Activated naive CD8-positive, alpha-beta T cell treated with anti-CD3 and anti-CD28 coated beads, Interleukin-2, amount 50 U/mL, for 24 hours (primary cell): ENCODE data around the gene STT3A.
A peak's percentile ranks its signal among the peaks of the same experiment; 100 is the strongest.

Source experiments
- ATAC-seq: fragments of 150-1000 bp; cut with Tn5 transposase; one replicate; pipeline ENCODE4 v1.10.0; 2021
- DNase-seq: peaks from one replicate; pipeline ENCODE4 v3.0.0; 2021
- H3K27ac Mint-ChIP-seq: one replicate; pipeline ENCODE4 v1.8.0; 2021; ENCODE audit warnings: mild to moderate bottlenecking, mixed read lengths
- H3K27me3 Mint-ChIP-seq: one replicate; pipeline ENCODE4 v1.8.0; 2021; ENCODE audit warnings: mixed read lengths
- H3K36me3 Mint-ChIP-seq: one replicate; pipeline ENCODE4 v1.8.0; 2021; ENCODE audit warnings: low read depth, mixed read lengths
- H3K4me1 Mint-ChIP-seq: one replicate; pipeline ENCODE4 v1.8.0; 2021; ENCODE audit warnings: mixed read lengths
- H3K4me3 Mint-ChIP-seq: one replicate; pipeline ENCODE4 v1.8.0; 2021; ENCODE audit warnings: mild to moderate bottlenecking, moderate library complexity, mixed read lengths
- H3K9me3 Mint-ChIP-seq: one replicate; pipeline ENCODE4 v1.8.0; 2021; ENCODE audit warnings: mixed read lengths

STT3A gene

DNA sequence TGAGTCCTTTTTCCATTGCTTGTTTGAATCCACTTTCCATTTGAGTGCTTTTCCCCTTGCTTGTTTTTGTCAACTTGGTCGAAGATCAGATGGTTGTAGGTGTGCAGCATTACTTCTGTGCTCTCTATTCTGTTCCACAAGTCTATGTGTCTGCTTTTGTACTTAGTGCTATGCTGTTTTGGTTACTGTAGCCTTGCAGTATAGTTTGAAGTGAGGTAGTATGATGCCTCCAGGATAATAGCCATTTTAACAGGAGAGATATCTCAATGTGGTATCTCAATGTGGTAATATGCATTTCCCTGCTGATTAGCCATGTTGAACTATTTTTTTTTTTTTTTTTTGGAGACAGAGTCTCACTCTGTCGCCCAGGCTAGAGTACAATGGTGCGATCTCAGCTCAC is 71.3 kb downstream of the STT3A start:
- Mint-ChIP-seq H3K4me1 (peaks cover 8% of the 10 kb centered on the region), H3K27ac (no peak overlapping the region), H3K4me3 (no peak overlapping the region), H3K27me3 (no peaks in the 10 kb centered on the region), H3K36me3 (peaks cover 79% of the 10 kb centered on the region), H3K9me3 (peaks cover 21% of the 10 kb centered on the region)
- ATAC-seq (peak; percentile 52), DNase-seq (no peak)

DNA sequence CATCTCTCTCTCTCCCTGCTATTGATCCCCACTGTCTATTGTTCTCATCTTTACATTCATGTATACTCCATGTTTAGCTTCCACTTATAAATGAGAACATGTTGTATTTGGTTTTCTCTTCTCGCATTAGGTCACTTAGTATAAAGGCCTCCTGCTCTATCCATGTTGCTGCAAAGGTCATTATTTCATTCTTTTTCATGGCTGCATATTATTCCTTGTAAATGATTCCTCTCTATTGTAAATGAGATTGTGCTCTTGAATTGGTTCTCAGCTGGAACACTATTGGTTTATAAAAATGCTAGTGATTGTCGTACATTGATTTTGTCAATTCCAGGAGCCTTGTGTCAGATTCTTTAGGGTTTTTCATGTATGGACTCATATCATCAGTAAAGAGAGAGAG is 74.5 kb downstream of the STT3A start:
- Mint-ChIP-seq H3K4me3 (no peak overlapping the region), H3K36me3 (peaks cover 76% of the 10 kb centered on the region), H3K4me1 (peaks cover 8% of the 10 kb centered on the region), H3K9me3 (peaks cover 21% of the 10 kb centered on the region), H3K27me3 (no peaks in the 10 kb centered on the region), H3K27ac (no peak overlapping the region)
- DNase-seq = no peak
- ATAC-seq = no peak

DNA sequence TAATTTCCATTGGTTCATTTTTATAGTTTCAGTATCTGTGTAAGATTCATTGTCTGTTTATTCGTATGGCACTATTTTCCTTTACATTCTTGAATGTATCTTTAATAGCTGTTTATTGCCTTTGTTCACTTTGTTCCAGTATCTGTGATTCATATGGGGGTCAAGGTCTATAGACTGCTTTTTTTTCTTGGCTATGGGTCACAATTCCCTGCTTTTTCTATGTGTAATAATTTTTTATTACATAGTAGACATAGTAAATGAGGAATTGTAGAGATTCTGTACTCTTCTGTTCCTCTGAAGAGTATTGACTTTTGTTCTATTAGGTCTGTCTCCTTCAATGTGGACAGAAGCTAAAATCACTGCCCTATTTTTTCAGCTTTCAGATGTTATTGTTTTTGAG is 77.5 kb downstream of the STT3A start:
- DNase-seq = no peak
- Mint-ChIP-seq H3K9me3 (peaks cover 13% of the 10 kb centered on the region), H3K4me3 (no peak overlapping the region), H3K36me3 (peaks cover 50% of the 10 kb centered on the region), H3K27ac (no peak overlapping the region), H3K4me1 (no peaks in the 10 kb centered on the region), H3K27me3 (no peaks in the 10 kb centered on the region)
- no peak for ATAC-seq

DNA sequence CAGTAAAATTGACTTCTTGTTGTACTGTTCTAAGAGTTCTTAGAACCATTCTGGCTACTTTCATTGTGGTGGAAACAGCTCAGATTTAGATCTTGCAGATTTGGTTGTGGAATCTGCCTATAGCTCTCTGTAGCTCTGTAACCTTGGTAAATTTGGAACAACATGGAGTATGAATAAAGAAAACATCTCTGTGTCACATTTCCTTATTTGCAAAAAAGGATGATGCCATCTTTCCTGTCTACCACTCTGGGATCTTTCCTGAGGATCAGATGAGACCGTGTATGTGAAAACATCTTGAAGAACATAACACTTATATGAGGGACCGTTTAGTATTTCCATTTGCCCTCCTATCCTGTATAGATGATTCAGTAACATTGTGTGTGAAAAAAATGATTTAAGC is 78.9 kb downstream of the STT3A start:
- no peak overlapping the region for H3K27ac Mint-ChIP-seq
- ATAC-seq (no peak), DNase-seq (no peak)
- no peaks in the 10 kb centered on the region for H3K27me3 Mint-ChIP-seq
- H3K36me3 Mint-ChIP-seq = peaks cover 43% of the 10 kb centered on the region
- H3K4me3 Mint-ChIP-seq = no peak overlapping the region
- H3K4me1 Mint-ChIP-seq = no peaks in the 10 kb centered on the region
- H3K9me3 Mint-ChIP-seq = peaks cover 6% of the 10 kb centered on the region
